HL-60 (cell line): Measurements from ENCODE around the gene KRT37.

Experiments
- DNase-seq, 2 experiments: peaks; one replicate each; pipeline ENCODE4 v3.0.0-alpha.2; 2010 to 2020; ENCODE audit warnings: low read depth in 1 of 2, low spot score in 1 of 2
- H3K27ac ChIP-seq: fragments of 250-450 bp; sonication (Bioruptor Pico); replicated peaks from 2 replicates; pipeline ENCODE4 v1.5.1; 2020; ENCODE audit warnings: mild to moderate bottlenecking, moderate library complexity
- H3K27me3 ChIP-seq: fragments of 250-450 bp; sonication (Bioruptor Pico); 2 replicates; pipeline ENCODE4 v1.5.1; 2021; ENCODE audit warnings: mild to moderate bottlenecking, moderate library complexity; ENCODE audit not compliant: insufficient read depth, poor library complexity, severe bottlenecking
- H3K4me3 ChIP-seq: replicated peaks from 2 replicates; pipeline ENCODE4 v1.5.1; 2011; ENCODE audit warnings: mild to moderate bottlenecking, control low read depth, low read length; ENCODE audit not compliant: insufficient read depth
- GABPA ChIP-seq: IDR thresholded peaks from 2 replicates; pipeline ENCODE4 v1.6.1; 2012; ENCODE audit warnings: low read depth
- POLR2AphosphoS5 ChIP-seq: IDR thresholded peaks from 2 replicates; pipeline ENCODE4 v1.6.1; 2012; ENCODE audit warnings: low read depth
- SPI1 ChIP-seq: IDR thresholded peaks from 2 replicates; pipeline ENCODE4 v1.6.1; 2012; ENCODE audit warnings: low read depth, mild to moderate bottlenecking, borderline replicate concordance
- TF ChIP-seq, protein P1 (sequence below): IDR thresholded peaks from one replicate; pipeline ENCODE4 v1.5.1; 2011; ENCODE audit warnings: low read length, control low read depth, inconsistent platforms; ENCODE audit not compliant: insufficient read depth
- TF ChIP-seq, protein P2 (sequence below): IDR thresholded peaks from 2 replicates; pipeline ENCODE4 v1.6.1; 2012; ENCODE audit warnings: low read depth; ENCODE audit not compliant: insufficient replicate concordance

The KRT37 gene

DNA sequence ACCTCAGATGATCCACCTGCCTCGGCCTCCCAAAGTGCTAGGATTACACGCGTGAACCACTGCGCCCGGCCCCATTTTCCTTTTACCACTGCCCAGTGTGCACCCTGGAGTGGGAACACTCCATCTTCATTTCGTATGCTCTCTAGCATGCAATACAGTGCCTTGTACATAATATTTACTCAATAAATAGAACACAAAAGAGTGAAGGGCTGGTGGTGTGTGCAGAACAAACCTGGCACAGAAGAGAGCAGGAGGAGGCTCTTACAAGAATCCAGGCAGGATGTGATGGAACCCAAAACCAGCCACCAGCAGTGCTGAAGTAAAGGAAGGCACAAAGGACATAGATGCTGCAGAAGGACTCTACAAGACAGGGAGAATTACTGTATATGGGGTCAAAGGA lies 7.3 kb downstream of the KRT37 start:
- TF ChIP-seq GABPA (no peak), SPI1 (no peak), POLR2AphosphoS5 (no peak)
- TF ChIP-seq, protein P1, sequence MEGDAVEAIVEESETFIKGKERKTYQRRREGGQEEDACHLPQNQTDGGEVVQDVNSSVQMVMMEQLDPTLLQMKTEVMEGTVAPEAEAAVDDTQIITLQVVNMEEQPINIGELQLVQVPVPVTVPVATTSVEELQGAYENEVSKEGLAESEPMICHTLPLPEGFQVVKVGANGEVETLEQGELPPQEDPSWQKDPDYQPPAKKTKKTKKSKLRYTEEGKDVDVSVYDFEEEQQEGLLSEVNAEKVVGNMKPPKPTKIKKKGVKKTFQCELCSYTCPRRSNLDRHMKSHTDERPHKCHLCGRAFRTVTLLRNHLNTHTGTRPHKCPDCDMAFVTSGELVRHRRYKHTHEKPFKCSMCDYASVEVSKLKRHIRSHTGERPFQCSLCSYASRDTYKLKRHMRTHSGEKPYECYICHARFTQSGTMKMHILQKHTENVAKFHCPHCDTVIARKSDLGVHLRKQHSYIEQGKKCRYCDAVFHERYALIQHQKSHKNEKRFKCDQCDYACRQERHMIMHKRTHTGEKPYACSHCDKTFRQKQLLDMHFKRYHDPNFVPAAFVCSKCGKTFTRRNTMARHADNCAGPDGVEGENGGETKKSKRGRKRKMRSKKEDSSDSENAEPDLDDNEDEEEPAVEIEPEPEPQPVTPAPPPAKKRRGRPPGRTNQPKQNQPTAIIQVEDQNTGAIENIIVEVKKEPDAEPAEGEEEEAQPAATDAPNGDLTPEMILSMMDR, result no peak
- TF ChIP-seq, protein P2, sequence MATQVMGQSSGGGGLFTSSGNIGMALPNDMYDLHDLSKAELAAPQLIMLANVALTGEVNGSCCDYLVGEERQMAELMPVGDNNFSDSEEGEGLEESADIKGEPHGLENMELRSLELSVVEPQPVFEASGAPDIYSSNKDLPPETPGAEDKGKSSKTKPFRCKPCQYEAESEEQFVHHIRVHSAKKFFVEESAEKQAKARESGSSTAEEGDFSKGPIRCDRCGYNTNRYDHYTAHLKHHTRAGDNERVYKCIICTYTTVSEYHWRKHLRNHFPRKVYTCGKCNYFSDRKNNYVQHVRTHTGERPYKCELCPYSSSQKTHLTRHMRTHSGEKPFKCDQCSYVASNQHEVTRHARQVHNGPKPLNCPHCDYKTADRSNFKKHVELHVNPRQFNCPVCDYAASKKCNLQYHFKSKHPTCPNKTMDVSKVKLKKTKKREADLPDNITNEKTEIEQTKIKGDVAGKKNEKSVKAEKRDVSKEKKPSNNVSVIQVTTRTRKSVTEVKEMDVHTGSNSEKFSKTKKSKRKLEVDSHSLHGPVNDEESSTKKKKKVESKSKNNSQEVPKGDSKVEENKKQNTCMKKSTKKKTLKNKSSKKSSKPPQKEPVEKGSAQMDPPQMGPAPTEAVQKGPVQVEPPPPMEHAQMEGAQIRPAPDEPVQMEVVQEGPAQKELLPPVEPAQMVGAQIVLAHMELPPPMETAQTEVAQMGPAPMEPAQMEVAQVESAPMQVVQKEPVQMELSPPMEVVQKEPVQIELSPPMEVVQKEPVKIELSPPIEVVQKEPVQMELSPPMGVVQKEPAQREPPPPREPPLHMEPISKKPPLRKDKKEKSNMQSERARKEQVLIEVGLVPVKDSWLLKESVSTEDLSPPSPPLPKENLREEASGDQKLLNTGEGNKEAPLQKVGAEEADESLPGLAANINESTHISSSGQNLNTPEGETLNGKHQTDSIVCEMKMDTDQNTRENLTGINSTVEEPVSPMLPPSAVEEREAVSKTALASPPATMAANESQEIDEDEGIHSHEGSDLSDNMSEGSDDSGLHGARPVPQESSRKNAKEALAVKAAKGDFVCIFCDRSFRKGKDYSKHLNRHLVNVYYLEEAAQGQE, result no peak
- DNase-seq, result no peak
- no peak overlapping the region for H3K27ac ChIP-seq
- no peaks in the 10 kb centered on the region for H3K27me3 ChIP-seq
- no peak overlapping the region for H3K4me3 ChIP-seq

DNA sequence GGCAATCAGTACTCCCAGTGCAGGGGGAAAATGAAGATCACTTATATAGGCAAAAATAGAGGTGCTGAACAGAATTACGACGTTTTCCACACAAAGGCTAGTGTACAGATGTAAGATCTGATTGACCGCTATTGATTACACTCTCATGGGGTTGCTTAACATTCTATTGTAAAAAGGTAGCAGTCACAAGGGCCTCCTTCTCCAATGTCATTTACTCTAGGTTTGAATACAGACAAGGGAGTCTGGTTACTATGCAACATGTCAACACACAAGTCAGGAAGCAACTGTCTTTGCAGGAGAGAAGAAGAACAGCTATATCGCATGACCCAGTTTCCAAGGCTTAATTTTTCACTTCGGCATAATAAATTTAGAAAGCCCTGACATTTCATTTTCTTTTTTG lies 7.9 kb downstream of the KRT37 start:
- H3K4me3 ChIP-seq, result no peak overlapping the region
- no peaks in the 10 kb centered on the region for H3K27me3 ChIP-seq
- H3K27ac ChIP-seq, result no peak overlapping the region
- no peak for DNase-seq
- TF ChIP-seq POLR2AphosphoS5 (no peak), GABPA (no peak), SPI1 (no peak)
- TF ChIP-seq, protein P2, result no peak
- TF ChIP-seq, protein P1, result no peak

DNA sequence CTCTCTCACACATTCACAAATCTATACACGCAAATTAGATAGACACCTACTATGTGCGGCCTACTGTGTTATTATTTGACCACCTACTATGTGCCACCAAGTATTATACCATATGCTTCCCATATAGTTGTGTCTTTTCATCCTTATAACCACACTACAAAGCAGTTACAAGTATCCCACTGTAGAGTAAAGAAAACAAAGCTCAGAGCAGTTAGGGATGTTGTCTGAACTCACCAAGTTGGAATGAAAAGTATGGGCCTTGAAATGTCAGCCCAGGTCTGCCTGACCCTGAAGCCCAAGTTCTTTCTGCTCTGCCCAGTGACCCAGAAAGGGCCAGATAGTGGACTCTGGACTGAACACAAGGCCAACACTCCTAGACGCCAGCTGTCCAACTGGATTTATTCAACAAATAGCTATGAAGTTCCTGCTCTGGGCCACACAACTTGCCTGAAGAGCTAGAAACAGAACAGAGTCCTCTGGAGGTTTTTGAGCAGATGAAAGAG lies 8.5 kb downstream of the KRT37 start:
- no peak for DNase-seq
- no peaks in the 10 kb centered on the region for H3K27me3 ChIP-seq
- TF ChIP-seq GABPA, result no peak
- TF ChIP-seq, protein P1, result no peak
- H3K4me3 ChIP-seq, result no peak overlapping the region
- no peak overlapping the region for H3K27ac ChIP-seq

DNA sequence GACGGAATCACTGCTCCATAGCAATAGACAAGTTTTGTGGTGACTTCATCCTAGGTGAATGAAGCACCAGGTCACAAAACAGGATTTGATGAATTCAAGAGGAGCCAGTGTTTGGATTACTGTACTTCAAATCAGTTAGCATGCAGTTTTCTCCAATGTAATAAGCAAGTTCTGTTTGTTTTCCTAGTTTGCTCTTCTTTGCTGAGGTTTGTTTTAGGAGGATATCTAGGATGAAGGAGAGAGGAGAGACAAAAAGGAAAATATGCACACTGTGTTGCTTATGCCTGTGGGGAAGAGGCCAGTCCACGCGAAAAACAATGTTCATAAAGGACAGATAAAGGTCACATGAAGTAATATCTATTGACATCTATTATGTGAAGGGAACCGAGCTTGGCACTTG lies 9.0 kb downstream of the KRT37 start:
- no peak overlapping the region for H3K27ac ChIP-seq
- no peak for DNase-seq
- no peak for TF ChIP-seq SPI1
- TF ChIP-seq, protein P2, result no peak
- TF ChIP-seq GABPA, result no peak
- TF ChIP-seq, protein P1, result no peak
- no peak for TF ChIP-seq POLR2AphosphoS5
- H3K27me3 ChIP-seq, result no peaks in the 10 kb centered on the region
- no peak overlapping the region for H3K4me3 ChIP-seq
